ENCODE data around the gene EGFL7. TPM values are rescaled to one million over a fixed set of nuclear protein-coding genes. Genes with fewer than 3 reads are reported as not detected.

The EGFL7 gene
- total and polyA plus RNA-seq, 2 of the 13 experiments (the other 11 are each of a cell fraction or from before 2014, with no cell fraction given) = 0.20 to 5.1 TPM

DNA sequence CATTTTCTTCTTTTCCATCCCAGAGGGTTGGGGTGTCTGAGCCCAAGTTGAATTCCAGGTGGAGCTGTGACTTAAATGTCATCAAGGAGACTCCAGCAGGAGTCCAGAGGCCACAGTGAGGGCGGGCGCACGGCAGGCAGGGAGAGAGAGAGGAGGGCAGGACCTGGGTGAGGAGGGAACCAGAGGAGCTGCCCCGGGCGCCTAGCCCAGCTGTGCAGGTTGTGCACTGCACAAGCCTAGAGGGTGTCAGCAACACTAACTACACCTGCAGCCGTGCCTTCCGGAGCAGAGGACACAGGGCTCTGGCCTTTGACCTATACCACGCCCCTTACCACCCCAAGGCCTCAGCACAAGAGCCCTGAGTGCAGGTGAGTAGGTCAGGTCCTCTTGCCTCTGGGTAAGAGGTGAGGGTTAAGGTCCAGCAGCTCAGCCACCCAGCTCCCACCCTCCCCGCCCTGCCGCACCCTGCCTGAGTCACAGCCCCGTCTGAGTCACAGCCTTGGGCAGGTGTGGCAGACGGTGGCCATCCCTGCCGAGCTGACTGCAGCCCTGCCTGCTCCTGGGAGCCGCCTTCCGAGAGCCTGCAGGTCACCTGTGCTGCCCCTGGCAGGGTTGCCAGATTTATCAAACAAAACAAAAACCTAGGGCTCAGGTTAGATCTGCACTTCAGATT, 30.9 kb downstream of the EGFL7 start (continued):
- TF ChIP-seq, protein P1, sequence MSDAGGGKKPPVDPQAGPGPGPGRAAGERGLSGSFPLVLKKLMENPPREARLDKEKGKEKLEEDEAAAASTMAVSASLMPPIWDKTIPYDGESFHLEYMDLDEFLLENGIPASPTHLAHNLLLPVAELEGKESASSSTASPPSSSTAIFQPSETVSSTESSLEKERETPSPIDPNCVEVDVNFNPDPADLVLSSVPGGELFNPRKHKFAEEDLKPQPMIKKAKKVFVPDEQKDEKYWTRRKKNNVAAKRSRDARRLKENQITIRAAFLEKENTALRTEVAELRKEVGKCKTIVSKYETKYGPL (CRISPR knock-in tag; IDR thresholded peaks at IDR 0.05) = no peak
- TF ChIP-seq SNAPC5 (CRISPR knock-in tag; IDR thresholded peaks at IDR 0.05; ENCODE audit: borderline replicate concordance) (0 out of 2 replicates have a peak, but pooled peaks have one; percentile 52), NFE2L1 (CRISPR knock-in tag; IDR thresholded peaks at IDR 0.05; ENCODE audit: borderline replicate concordance) (no peak), HOXD1 (CRISPR knock-in tag; IDR thresholded peaks at IDR 0.05) (no peak), ZBTB21 (CRISPR knock-in tag; IDR thresholded peaks at IDR 0.05) (no peak), NPAS2 (CRISPR knock-in tag; IDR thresholded peaks at IDR 0.05; ENCODE audit: borderline replicate concordance) (no peak), KLF13 (CRISPR knock-in tag; IDR thresholded peaks at IDR 0.05) (no peak), SUZ12 (IDR thresholded peaks at IDR 0.05; ENCODE audit: low read depth, low read length) (no peak), ZBTB37 (CRISPR knock-in tag; IDR thresholded peaks at IDR 0.05) (no peak), SATB2 (CRISPR knock-in tag; IDR thresholded peaks at IDR 0.05) (no peak), ZNF646 (CRISPR knock-in tag; IDR thresholded peaks at IDR 0.05) (no peak), NFYB (CRISPR knock-in tag; IDR thresholded peaks at IDR 0.05) (no peak; the same call in 1 of the 2 replicates), BCLAF1 (IDR thresholded peaks at IDR 0.05) (no peak), ZBTB26 (CRISPR knock-in tag; IDR thresholded peaks at IDR 0.05; ENCODE audit: borderline replicate concordance) (0 out of 2 replicates have a peak, but pooled peaks have one; percentile 34), GTF2F1 (IDR thresholded peaks at IDR 0.05; ENCODE audit: low read length) (no peak), WIZ (CRISPR knock-in tag; IDR thresholded peaks at IDR 0.05) (no peak), ZKSCAN1 (IDR thresholded peaks at IDR 0.05; ENCODE audit: low read length) (no peak)

Measured in HepG2 (cell line).